K562 (cell line): ENCODE data around the gene RNF11.

Experiments used
- ARID4B ChIP-seq: sonication (generic); formaldehyde crosslinking; IDR thresholded peaks from 2 replicates; pipeline ENCODE4 v1.8.0; 2022; ENCODE audit warnings: mild to moderate bottlenecking, missing genetic modification reagents
- ATF3 ChIP-seq, 2 experiments: fragments of 450-650 bp in 1 of 2; sonication (generic) in 1 of 2; formaldehyde crosslinking in 1 of 2; IDR thresholded peaks in 1 of 2; conservative IDR thresholded peaks in 1 of 2; 2 replicates each; pipeline versions ENCODE4 v1.6.1 to v1.8.1; 2016 to 2023; ENCODE audit warnings: mild to moderate bottlenecking in 2 of 2, moderate library complexity in 2 of 2, inconsistent platforms in 1 of 2, missing genetic modification reagents in 1 of 2
- CREB1 ChIP-seq, 2 experiments: sonication (generic) in 1 of 2; formaldehyde crosslinking in 1 of 2; IDR thresholded peaks; 2 replicates each; pipeline versions ENCODE4 v1.6.1 to v1.8.0; 2012 to 2022; ENCODE audit warnings: inconsistent platforms in 1 of 2, mild to moderate bottlenecking in 1 of 2, missing genetic modification reagents in 1 of 2, moderate library complexity in 1 of 2
- CTCF ChIP-seq, 3 experiments: IDR thresholded peaks in 2 of 3; conservative IDR thresholded peaks in 1 of 3; 2 replicates each; pipeline ENCODE4 v1.5.1; 2011 to 2012; ENCODE audit warnings: low read length in 3 of 3, mild to moderate bottlenecking in 3 of 3, control low read depth in 2 of 3, improper control_type of control experiment in 1 of 3, inconsistent platforms in 1 of 3, low read depth in 1 of 3, mixed read lengths in 1 of 3, moderate library complexity in 1 of 3; ENCODE audit not compliant: insufficient read depth in 2 of 3
- DLX4 ChIP-seq: fragments of 250-450 bp; sonication (Bioruptor Pico); IDR thresholded peaks from 2 replicates; pipeline ENCODE4 v1.6.1; 2021; ENCODE audit warnings: mild to moderate bottlenecking
- HIVEP1 ChIP-seq: fragments of 250-450 bp; sonication (Bioruptor Pico); IDR thresholded peaks from 2 replicates; pipeline ENCODE4 v1.4.0; 2020; ENCODE audit warnings: mild to moderate bottlenecking
- L3MBTL2 ChIP-seq: fragments of 450-650 bp; IDR thresholded peaks from 2 replicates; pipeline ENCODE4 v1.6.1; 2016; ENCODE audit warnings: mild to moderate bottlenecking, moderate library complexity
- NFIC ChIP-seq: fragments of 450-650 bp; IDR thresholded peaks from 2 replicates; pipeline ENCODE4 v1.6.1; 2017; ENCODE audit warnings: mild to moderate bottlenecking, inconsistent platforms
- POLR2A ChIP-seq: fragments of 450-650 bp; conservative IDR thresholded peaks from 2 replicates; pipeline ENCODE4 v1.6.1; 2016
- ZBTB11 ChIP-seq, 3 experiments: fragments of 200-800 bp in 1 of 3; fragments of 250-450 bp in 1 of 3; fragments of 450-650 bp in 1 of 3; sonication (Bioruptor Pico) in 1 of 3; sonication (Bioruptor generic) in 1 of 3; formaldehyde crosslinking in 1 of 3; IDR thresholded peaks; 2 replicates each; pipeline versions ENCODE4 v1.6.1 to v1.8.0; 2016 to 2022; ENCODE audit warnings: mild to moderate bottlenecking in 2 of 3, missing genetic modification characterization in 2 of 3, missing compliant biosample characterization in 1 of 3, moderate library complexity in 1 of 3
- ZBTB34 ChIP-seq: fragments of 250-450 bp; sonication (Bioruptor Pico); IDR thresholded peaks from 2 replicates; pipeline ENCODE4 v1.8.0; 2021; ENCODE audit warnings: mild to moderate bottlenecking, moderate library complexity
- ZEB2 ChIP-seq: fragments of 450-650 bp; IDR thresholded peaks from 2 replicates; pipeline ENCODE4 v1.6.1; 2016

- TF ChIP-seq CTCF (IDR thresholded peaks at IDR 0.05 in 2 of 3, conservative IDR thresholded peaks at IDR 0.05 in 1 of 3; ENCODE audit: insufficient read depth in 2 of 3, low read depth in 1 of 3, low read length in 3 of 3) (peak; percentile 8 to 26 (median 24); a peak in 2 of 6 replicates), ARID4B (CRISPR knock-in tag) (no peak), ZBTB34 (CRISPR knock-in tag) (no peak), L3MBTL2 (no peak), ZBTB11 (CRISPR knock-in tag; IDR thresholded peaks at IDR 0.05) (no peak), DLX4 (CRISPR knock-in tag) (no peak), HIVEP1 (CRISPR knock-in tag) (no peak), CREB1 (IDR thresholded peaks at IDR 0.05) (no peak), CREB1 (CRISPR knock-in tag; IDR thresholded peaks at IDR 0.05) (no peak), POLR2A (no peak), NFIC (no peak), ZEB2 (no peak), ATF3 (IDR thresholded peaks at IDR 0.05) (no peak), ATF3 (CRISPR knock-in tag; conservative IDR thresholded peaks at IDR 0.05) (no peak)
Measured at GRCh38 chr1:51310871-51311613, 75.0 kb downstream of the RNF11 start.
